HG02938 (cell line): Measurements from ENCODE around the gene CHD2.
A peak's percentile ranks its signal among the peaks of the same experiment; 100 is the strongest.

Source experiments
- ATAC-seq: cut with Tn5 transposase; IDR thresholded peaks from one replicate; pipeline ENCODE4 v1.9.1; 2021; ENCODE audit warnings: mild to moderate bottlenecking, moderate library complexity; ENCODE audit not compliant: unreplicated experiment

The CHD2 gene

GRCh38 chr15:92884436-92885223, 15.5 kb upstream of the CHD2 start:
- no peak for ATAC-seq

DNA sequence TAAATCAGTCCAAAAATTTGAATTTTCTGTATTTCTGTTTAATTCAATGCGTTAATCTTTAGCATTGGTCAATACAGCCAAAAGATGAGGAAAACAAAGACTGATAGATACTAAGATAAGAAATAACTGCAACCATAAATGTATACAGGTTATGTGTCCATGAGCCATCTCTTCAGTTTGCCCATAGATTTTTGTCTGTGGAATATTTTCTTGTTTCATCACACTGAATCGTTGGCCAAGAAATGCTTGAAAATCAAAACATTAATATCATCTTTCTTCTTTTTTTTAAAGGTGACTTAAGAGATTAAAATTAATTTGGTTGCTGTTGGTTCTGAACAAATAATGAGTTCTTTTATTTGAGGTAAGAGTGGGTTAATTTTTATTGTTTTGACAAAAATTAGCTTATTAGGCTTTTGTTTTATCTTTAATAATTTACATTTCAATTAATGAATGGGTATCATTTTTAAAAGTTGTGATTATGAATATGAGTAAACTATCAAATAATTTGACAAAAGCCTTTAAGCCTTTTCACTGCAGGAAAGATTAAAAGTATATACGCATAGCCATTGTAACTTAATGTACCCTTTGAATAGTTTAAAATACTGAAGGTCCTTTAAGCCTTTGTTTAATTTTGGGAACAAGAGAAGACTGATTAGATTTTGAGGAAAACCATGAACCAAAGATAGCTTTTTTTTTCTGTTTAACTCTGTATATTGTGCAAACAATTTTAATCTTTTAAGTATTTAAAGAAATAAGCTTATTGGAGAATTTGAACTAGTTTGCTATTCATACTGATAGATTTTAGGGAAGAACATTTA, 14.7 kb upstream of the CHD2 start:
- ATAC-seq, result no peak

DNA sequence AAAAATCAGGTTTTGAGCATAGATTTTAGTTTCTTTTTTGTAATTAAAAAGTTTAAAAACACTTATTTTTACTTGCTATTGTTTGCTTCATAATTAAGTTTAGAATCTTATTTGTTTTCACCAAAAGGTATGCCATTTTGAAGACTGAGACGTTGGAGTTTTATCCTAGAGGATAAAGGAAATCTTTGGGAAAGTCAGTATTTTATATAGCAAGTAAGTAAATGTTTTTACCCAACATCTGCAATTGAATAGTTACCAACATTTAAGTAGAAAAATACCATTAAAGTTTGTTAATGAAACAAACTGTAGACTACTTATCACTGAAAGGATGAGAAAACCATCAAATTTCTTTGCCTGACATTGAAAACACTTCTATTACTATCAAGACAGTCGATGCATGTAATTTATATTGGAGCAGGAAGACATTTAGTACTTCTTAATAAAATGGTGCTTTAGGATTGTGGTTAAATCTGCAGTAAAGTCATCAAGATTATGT, 14.0 kb upstream of the CHD2 start:
- ATAC-seq, result no peak

GRCh38 chr15:92886815-92887214, 13.3 kb upstream of the CHD2 start:
- no peak for ATAC-seq

DNA sequence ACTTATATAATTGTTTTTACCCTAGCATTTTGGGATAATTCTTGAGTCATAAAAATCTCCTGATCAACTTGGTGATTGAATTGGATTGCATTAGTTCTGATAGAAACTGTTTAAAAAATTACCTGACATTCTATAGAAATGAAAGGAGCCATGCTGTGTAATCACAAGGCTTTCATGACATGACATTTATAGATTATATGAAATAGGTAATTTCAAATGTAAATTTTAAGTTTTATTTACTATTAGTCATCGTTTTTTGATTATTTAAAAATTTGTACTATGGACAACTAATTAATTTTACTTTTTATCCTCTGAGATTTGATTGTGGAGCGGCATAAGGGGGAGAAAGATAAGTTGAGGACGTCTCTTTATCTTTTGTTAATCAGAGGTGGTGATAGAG, 12.3 kb upstream of the CHD2 start:
- no peak for ATAC-seq

DNA sequence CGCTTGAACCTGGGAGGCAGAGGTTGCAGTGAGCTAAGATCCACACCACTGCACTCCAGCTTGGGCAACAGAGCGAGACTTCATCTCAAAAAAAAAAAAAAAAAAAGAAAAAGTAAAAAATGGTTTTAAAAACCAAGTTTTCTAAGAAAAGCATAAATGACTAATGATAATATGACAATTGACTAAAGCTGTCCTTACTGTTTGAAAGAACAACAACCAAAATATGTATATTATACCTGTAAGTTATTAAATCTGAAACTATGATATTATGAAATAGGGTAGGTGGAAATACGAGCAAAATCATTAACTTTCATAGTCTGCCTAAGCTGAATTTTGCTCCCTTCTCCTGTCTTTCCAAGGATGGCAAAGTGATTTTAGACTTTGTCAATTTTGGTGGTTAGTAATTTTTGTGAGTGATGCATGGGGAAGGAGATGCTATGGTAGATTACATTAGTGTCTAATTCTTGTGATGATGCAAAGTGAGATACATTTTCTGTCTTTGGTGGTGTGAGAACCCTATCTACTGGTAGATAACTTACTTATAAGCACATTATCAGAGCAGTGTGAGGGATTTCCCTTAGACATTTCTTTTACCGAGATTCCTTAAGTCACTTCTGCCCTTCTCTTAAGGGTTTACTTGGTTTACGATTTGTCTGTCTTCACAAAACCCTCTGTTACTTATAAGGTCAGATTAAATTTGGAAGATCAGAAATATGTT, 10.6 kb upstream of the CHD2 start:
- no peak for ATAC-seq

DNA sequence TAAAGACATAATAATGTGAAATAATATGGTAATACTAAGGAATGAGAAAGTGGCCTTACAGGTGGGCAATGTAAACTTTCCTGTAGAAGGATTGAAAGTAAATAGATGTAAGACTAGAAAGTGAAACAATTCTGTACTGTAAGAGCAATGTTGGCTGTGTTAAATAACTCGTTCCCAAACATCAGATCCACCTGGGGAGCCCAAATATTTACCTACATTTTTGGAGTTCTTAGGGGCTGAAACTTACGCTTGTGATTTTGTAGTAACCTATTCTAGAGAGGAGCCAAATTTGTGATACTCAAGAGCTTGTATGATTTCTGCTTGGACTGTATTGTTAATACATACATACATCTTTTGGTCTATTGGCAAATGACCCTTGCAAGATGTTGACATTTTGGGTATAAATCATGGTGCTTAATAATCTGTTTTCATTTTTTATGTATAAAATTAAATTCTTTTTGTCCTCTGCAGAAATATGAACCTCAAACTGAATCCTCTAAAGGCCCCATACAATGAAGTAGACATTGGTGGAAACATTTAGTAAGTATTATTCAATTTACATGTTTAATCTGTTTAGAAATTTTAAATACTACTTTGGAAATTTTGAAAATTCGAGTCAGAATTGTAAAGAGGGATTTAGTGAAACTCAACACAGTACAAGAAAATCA, 8.5 kb upstream of the CHD2 start:
- ATAC-seq, result no peak

- no peak for ATAC-seq
Observed at GRCh38 chr15:92892201-92892555, 7.9 kb upstream of the CHD2 start.

- ATAC-seq, result no peak
Observed at GRCh38 chr15:92893200-92893599, 6.9 kb upstream of the CHD2 start.

DNA sequence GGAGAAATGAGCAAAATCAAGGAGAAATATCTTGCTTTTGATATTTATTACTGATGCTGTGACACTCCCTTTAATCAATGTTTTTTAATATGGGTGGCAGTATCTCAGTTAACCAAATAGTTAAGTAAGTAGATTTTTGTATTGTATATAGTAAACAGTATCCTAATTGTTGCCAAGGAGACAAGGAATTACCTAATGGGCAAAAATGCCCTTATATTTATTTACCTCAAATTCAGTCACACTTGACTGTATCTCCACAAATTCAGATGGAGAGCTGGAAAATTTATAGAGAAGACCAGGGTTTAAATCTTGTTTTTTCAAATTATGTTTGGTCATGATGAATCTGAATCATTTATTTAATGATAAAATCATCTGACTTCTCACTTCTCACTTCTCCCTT, 3.6 kb upstream of the CHD2 start:
- ATAC-seq, result no peak

DNA sequence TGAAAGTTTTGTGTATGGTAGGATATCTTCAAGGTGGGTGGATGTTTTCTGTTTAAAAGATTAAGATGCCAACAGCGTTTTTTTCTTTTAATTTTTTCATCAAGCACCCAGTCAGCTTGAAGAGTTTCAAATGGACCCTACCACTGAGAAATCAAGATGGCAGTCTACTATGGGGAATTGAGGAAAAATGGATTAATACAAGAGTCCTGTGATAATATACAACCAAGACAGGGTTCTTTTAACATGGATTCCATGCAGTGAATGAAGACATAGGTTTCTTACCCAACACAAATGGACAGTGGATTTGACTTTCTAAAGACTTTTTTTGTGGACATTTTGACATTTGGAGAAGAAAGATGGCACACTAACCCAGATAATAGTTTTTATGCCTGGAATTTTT, 2.5 kb upstream of the CHD2 start:
- no peak for ATAC-seq

GRCh38 chr15:92898988-92899582, 1.0 kb upstream of the CHD2 start:
- no peak for ATAC-seq

DNA sequence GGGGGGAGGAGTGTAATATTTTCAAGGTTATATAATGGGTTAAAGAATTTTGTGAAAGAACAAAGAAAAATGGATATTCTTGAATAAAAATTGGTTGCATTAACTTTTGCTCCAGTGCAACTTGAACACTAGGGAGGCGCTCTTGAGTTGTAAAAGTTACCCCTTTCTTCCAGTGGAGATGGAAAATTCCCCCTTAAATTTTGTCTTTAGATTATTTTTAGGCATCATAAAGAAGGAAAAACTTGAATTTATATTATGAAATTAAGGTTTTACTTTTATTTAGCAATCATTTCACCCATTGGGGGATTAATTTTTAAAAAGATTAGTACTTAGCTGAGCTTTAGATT, 550 bp upstream of the CHD2 start:
- no peak for ATAC-seq

- ATAC-seq, result no peak
Observed at GRCh38 chr15:92900731-92901071, 577 bp downstream of the CHD2 start.

- no peak for ATAC-seq
Observed at GRCh38 chr15:92901072-92901761, 1.1 kb downstream of the CHD2 start.

DNA sequence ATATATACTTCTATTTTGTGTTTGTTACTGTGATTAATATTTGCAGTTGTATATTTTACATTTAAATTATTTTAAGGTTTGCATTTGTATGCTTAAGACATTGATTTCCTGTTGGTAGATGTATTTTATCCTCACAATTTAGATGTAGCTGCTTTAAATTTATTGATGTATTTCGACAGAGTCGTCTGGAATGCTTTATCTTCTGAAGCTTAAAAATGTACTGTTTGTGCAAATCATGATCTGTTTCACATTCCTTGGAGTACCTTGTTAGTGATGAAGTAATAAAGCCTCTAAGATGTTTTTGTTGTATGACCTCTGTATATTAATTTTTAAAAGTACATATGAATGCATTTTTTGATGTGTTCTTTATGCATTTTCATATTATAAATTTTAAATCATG, 1.9 kb downstream of the CHD2 start:
- ATAC-seq, result no peak

- no peak for ATAC-seq
Observed at GRCh38 chr15:92902737-92903593, 2.8 kb downstream of the CHD2 start.

DNA sequence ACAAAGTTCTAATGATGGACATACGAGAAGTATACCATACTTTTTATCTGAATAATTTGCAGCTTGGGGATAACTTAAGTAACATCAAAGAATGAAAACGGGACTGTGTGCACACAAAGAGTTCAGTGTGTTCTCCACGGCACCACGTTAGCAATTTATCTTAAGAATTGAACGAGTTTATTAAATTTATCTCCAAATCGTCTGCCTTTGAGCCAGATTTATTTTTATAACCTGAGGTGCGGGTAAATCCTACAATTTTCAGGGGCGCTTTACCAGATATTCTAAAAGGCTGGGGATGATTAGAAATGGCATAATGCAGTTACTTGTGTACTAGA, 3.5 kb downstream of the CHD2 start:
- no peak for ATAC-seq

DNA sequence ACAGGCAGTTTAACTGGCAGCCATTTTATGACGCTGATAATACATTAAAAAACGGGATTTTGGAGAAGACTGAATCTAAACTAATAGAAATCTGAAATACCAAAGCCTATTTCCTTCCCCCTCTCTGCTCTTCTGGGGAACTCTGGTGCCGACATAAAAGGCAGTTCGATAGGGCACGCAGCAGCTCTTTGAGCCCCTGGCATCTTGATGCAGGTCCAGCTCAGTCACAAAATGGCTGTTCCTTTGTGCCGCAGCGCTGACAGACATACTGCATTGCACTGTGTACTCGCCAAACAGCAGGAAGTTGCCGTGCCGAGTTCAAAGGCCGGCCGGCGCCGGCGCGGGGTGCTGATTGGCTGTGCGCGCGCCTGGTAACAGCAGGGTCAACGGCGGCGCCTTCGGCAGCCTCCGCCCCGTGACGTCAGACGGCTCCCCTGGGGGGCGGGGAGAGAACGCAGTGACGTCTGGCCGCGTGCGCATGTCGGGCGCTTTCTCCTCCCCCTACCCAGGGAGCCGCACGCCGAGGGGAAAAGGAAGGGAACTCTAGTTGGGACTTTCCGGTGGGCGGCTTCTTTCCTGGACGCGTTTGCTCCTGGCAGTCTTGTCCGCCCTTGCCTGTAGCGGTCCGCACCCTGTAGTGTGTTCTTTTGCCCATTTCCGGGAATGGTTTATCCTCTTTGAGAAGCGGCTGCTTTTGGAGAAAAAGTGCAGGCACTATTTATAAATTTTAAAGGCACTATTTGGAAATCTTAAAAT, 4.0 kb downstream of the CHD2 start:
- peak; percentile 67 for ATAC-seq
